GM23338 (cell line): ENCODE results near the gene SYPL1. TPM values are rescaled to one million over a fixed set of nuclear protein-coding genes. Genes with fewer than 3 reads are reported as not detected.

Experiments used
- ATAC-seq: fragments of 200-7000 bp; cut with Tn5 transposase; 3 replicates; pipeline ENCODE4 v1.9.1; 2020
- DNase-seq: peaks from one replicate; pipeline ENCODE4 v3.0.0-alpha.2; 2015; ENCODE audit warnings: low spot score
- H2AFZ ChIP-seq: fragments of 200-600 bp; sonication (generic); 2 replicates; pipeline ENCODE4 v1.8.0; 2016; ENCODE audit warnings: antibody characterized with exemption, mild to moderate bottlenecking, moderate library complexity
- H3F3A ChIP-seq: fragments of 200-600 bp; sonication (generic); replicated peaks from 2 replicates; pipeline ENCODE4 v1.8.0; 2017; ENCODE audit warnings: antibody characterized with exemption, mixed run types, low read depth
- H3K27ac ChIP-seq: fragments of 200-600 bp; sonication (generic); 2 replicates; pipeline ENCODE4 v1.6.1; 2016; ENCODE audit warnings: low read depth
- H3K27me3 ChIP-seq: fragments of 200-600 bp; sonication (generic); 2 replicates; pipeline ENCODE4 v1.8.0; 2016; ENCODE audit warnings: mild to moderate bottlenecking, mixed run types, moderate library complexity; ENCODE audit not compliant: insufficient read depth
- H3K36me3 ChIP-seq: fragments of 200-600 bp; sonication (generic); 2 replicates; pipeline ENCODE4 v1.8.0; 2016; ENCODE audit warnings: mild to moderate bottlenecking; ENCODE audit not compliant: insufficient read depth
- H3K4me1 ChIP-seq: fragments of 200-600 bp; sonication (generic); 2 replicates; pipeline ENCODE4 v1.8.0; 2016; ENCODE audit warnings: mild to moderate bottlenecking, moderate library complexity; ENCODE audit not compliant: insufficient read depth
- H3K4me2 ChIP-seq: fragments of 200-600 bp; sonication (generic); 2 replicates; pipeline ENCODE4 v1.7.1; 2017; ENCODE audit warnings: mixed run types
- H3K4me3 ChIP-seq: fragments of 200-600 bp; sonication (generic); 2 replicates; pipeline ENCODE4 v1.6.1; 2016; ENCODE audit warnings: mixed run types
- H3K79me2 ChIP-seq: fragments of 200-600 bp; sonication (generic); replicated peaks from 2 replicates; pipeline ENCODE4 v1.8.0; 2017; ENCODE audit warnings: mild to moderate bottlenecking; ENCODE audit not compliant: insufficient read depth
- H3K9me2 ChIP-seq: fragments of 200-600 bp; sonication (generic); 2 replicates; pipeline ENCODE4 v1.8.0; 2017; ENCODE audit not compliant: insufficient read depth
- H4K20me1 ChIP-seq: fragments of 200-600 bp; sonication (generic); replicated peaks from 2 replicates; pipeline ENCODE4 v1.8.0; 2017; ENCODE audit warnings: mild to moderate bottlenecking; ENCODE audit not compliant: insufficient read depth
- H3K27ac Mint-ChIP-seq: 2 replicates; pipeline ENCODE4 v1.8.0; 2020; ENCODE audit warnings: inconsistent platforms, mild to moderate bottlenecking, moderate library complexity, mixed read lengths
- H3K27me3 Mint-ChIP-seq: 3 replicates; pipeline ENCODE4 v1.8.0; 2022; ENCODE audit warnings: low read depth, mild to moderate bottlenecking, moderate library complexity, mixed read lengths, inconsistent platforms; ENCODE audit not compliant: insufficient read depth, poor library complexity
- H3K36me3 Mint-ChIP-seq: 3 replicates; pipeline ENCODE4 v1.8.0; 2021; ENCODE audit warnings: low read depth, mild to moderate bottlenecking, inconsistent platforms, moderate library complexity, mixed read lengths
- H3K4me1 Mint-ChIP-seq: 3 replicates; pipeline ENCODE4 v1.8.0; 2020; ENCODE audit warnings: mild to moderate bottlenecking, inconsistent platforms, mixed read lengths
- H3K4me3 Mint-ChIP-seq: 3 replicates; pipeline ENCODE4 v1.8.0; 2021; ENCODE audit warnings: moderate library complexity, mild to moderate bottlenecking, inconsistent platforms, mixed read lengths
- H3K9me3 Mint-ChIP-seq: 3 replicates; pipeline ENCODE4 v1.8.0; 2020; ENCODE audit warnings: moderate library complexity, mild to moderate bottlenecking, inconsistent platforms, mixed read lengths
- CREB1 ChIP-seq: fragments of 250-450 bp; sonication (Bioruptor Pico); IDR thresholded peaks from 2 replicates; pipeline ENCODE4 v1.5.0; 2020; ENCODE audit warnings: low read depth, mild to moderate bottlenecking, moderate library complexity
- CTCF ChIP-seq, 2 experiments: fragments of 200-600 bp in 1 of 2; sonication (generic) in 1 of 2; conservative IDR thresholded peaks; 2 replicates each; pipeline versions ENCODE4 v1.5.1 to v1.6.1; 2016 to 2017; ENCODE audit warnings: antibody characterized with exemption in 2 of 2, low read depth in 2 of 2, mild to moderate bottlenecking in 2 of 2, moderate library complexity in 1 of 2
- ETS1 ChIP-seq: IDR thresholded peaks from 2 replicates; pipeline ENCODE4 v1.6.1; 2016; ENCODE audit warnings: antibody characterized with exemption
- EZH2 ChIP-seq: fragments of 200-600 bp; sonication (generic); IDR thresholded peaks from one replicate; pipeline ENCODE4 v1.8.0; 2017; ENCODE audit warnings: antibody characterized with exemption, mild to moderate bottlenecking, low read depth; ENCODE audit not compliant: unreplicated experiment
- EZH2phosphoT487 ChIP-seq: fragments of 200-600 bp; sonication (generic); IDR thresholded peaks from one replicate; pipeline ENCODE4 v1.8.1; 2018; ENCODE audit warnings: antibody characterized with exemption; ENCODE audit not compliant: unreplicated experiment
- JUNB ChIP-seq: IDR thresholded peaks from one replicate; pipeline ENCODE4 v1.6.1; 2016; ENCODE audit warnings: antibody characterized with exemption; ENCODE audit not compliant: unreplicated experiment
- NANOG ChIP-seq: IDR thresholded peaks from 2 replicates; pipeline ENCODE4 v1.6.1; 2016; ENCODE audit warnings: antibody characterized with exemption, borderline replicate concordance
- POLR2AphosphoS5 ChIP-seq: IDR thresholded peaks from 2 replicates; pipeline ENCODE4 v1.6.1; 2016; ENCODE audit warnings: antibody characterized with exemption, low read depth
- REST ChIP-seq: IDR thresholded peaks from one replicate; pipeline ENCODE4 v1.6.1; 2018; ENCODE audit warnings: antibody characterized with exemption; ENCODE audit not compliant: unreplicated experiment
- STAT1 ChIP-seq: IDR thresholded peaks from one replicate; pipeline ENCODE4 v1.6.1; 2016; ENCODE audit warnings: antibody characterized with exemption; ENCODE audit not compliant: unreplicated experiment
- ZNF114 ChIP-seq: fragments of 250-450 bp; sonication (Bioruptor Pico); IDR thresholded peaks from 2 replicates; pipeline ENCODE4 v1.5.0; 2020; ENCODE audit warnings: mild to moderate bottlenecking, moderate library complexity
- ZNF331 ChIP-seq: fragments of 250-450 bp; sonication (Bioruptor Pico); IDR thresholded peaks from 2 replicates; pipeline ENCODE4 v1.5.0; 2020; ENCODE audit warnings: low read depth, mild to moderate bottlenecking, moderate library complexity
- ZNF462 ChIP-seq: fragments of 250-450 bp; sonication (Bioruptor Pico); IDR thresholded peaks from 2 replicates; pipeline ENCODE4 v1.5.0; 2020; ENCODE audit warnings: mild to moderate bottlenecking, moderate library complexity
- polyA plus RNA-seq: library from polyadenylated mRNA; unstranded; fragments of >200 nt; fragmentation: Nextera tagmentation; extraction: Ambion mirVana; gene quantifications from 2 replicates; pipeline ENCODE4 v1.2.1, GENCODE V29; 2016
- total RNA-seq: library from RNA; depleted of rRNA; stranded (reverse); fragments of >200 nt; shearing (Covaris generic); gene quantifications from 2 replicates; pipeline ENCODE4 v1.2.3, GENCODE V29; 2014

The SYPL1 gene
- total and polyA plus RNA-seq, 2 experiments from 2014 or later, result 39.3 to 52.7 TPM

GRCh38 chr7:106127984-106128780 lies 16.1 kb upstream of the SYPL1 start:
- Histone ChIP-seq H3K4me1 (no peaks in the 10 kb centered on the region), H3K27ac (no peak overlapping the region), H2AFZ (peak overlapping the region; percentile 74), H3K4me2 (no peak overlapping the region), H3K4me3 (no peak overlapping the region), H3K79me2 (no peaks in the 10 kb centered on the region), H4K20me1 (no peaks in the 10 kb centered on the region), H3K9me2 (no peaks in the 10 kb centered on the region; the same call in 1 of the 2 replicates), H3K36me3 (no peaks in the 10 kb centered on the region), H3F3A (no peaks in the 10 kb centered on the region), H3K27me3 (no peaks in the 10 kb centered on the region)
- H3K9me3 Mint-ChIP-seq, result no peaks in the 10 kb centered on the region
- DNase-seq (no peak), ATAC-seq (no peak)
- H3K36me3 Mint-ChIP-seq, result no peaks in the 10 kb centered on the region
- H3K27ac Mint-ChIP-seq, result no peak overlapping the region
- no peaks in the 10 kb centered on the region for H3K27me3 Mint-ChIP-seq
- H3K4me3 Mint-ChIP-seq, result no peak overlapping the region
- no peaks in the 10 kb centered on the region for H3K4me1 Mint-ChIP-seq
- TF ChIP-seq CTCF (conservative IDR thresholded peaks at IDR 0.05; ENCODE audit: low read depth in 2 of 2) (no peak), ZNF462 (CRISPR knock-in tag) (no peak), POLR2AphosphoS5 (no peak), REST (no peak), EZH2 (no peak), ETS1 (no peak), CREB1 (CRISPR knock-in tag) (no peak), ZNF114 (CRISPR knock-in tag) (no peak), JUNB (no peak), EZH2phosphoT487 (no peak), ZNF331 (no peak), NANOG (no peak), STAT1 (no peak)
